ENCODE results near the gene GRIK4. TPM values are rescaled to one million over a fixed set of nuclear protein-coding genes. Genes with fewer than 3 reads are reported as not detected.

GRIK4 gene
- total and polyA plus RNA-seq, 9 of the 15 experiments (the other 6 are each of a cell fraction or from before 2014, with no cell fraction given): not detected

DNA sequence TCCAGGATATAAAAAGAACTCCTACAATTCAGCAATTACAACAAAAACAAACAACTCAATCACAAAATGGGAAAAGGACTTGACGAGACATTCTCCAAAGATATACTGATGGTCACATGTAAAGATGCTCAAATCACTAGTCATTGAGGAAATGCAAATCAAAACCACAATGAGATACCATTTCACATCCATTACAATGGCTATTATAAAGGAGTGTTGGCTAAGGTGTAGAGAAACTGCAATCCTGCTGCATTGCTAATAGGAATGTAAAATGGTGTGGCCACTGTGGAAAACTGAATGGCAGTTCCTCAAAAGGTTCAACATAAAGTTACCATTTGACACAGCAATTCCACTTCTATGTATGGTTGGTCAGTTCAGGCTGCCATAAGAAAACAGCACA, 500.5 kb downstream of the GRIK4 start:
- H4K20me1 ChIP-seq (replicated peaks; ENCODE audit: control insufficient read depth, insufficient read depth, low read length): no peaks in the 10 kb centered on the region
- in situ Hi-C loops (cut with MboI): no loop called here
- POLR2A ChIA-PET: no interaction called here
- TF ChIP-seq ZC3H4 (CRISPR knock-in tag; IDR thresholded peaks at IDR 0.05; ENCODE audit: borderline replicate concordance) (no peak), ETS2 (tag; IDR thresholded peaks at IDR 0.05; ENCODE audit: borderline replicate concordance, poor library complexity, severe bottlenecking) (no peak), ZSCAN32 (CRISPR knock-in tag; IDR thresholded peaks at IDR 0.05) (no peak), ZNF764 (CRISPR knock-in tag; IDR thresholded peaks at IDR 0.05; ENCODE audit: low read depth) (no peak), ZSCAN29 (IDR thresholded peaks at IDR 0.05) (no peak), KLF16 (IDR thresholded peaks at IDR 0.05) (no peak), MCM2 (IDR thresholded peaks at IDR 0.05; ENCODE audit: low read depth) (no peak), PHTF2 (CRISPR knock-in tag; IDR thresholded peaks at IDR 0.05) (no peak)
- TF ChIP-seq, protein P1, sequence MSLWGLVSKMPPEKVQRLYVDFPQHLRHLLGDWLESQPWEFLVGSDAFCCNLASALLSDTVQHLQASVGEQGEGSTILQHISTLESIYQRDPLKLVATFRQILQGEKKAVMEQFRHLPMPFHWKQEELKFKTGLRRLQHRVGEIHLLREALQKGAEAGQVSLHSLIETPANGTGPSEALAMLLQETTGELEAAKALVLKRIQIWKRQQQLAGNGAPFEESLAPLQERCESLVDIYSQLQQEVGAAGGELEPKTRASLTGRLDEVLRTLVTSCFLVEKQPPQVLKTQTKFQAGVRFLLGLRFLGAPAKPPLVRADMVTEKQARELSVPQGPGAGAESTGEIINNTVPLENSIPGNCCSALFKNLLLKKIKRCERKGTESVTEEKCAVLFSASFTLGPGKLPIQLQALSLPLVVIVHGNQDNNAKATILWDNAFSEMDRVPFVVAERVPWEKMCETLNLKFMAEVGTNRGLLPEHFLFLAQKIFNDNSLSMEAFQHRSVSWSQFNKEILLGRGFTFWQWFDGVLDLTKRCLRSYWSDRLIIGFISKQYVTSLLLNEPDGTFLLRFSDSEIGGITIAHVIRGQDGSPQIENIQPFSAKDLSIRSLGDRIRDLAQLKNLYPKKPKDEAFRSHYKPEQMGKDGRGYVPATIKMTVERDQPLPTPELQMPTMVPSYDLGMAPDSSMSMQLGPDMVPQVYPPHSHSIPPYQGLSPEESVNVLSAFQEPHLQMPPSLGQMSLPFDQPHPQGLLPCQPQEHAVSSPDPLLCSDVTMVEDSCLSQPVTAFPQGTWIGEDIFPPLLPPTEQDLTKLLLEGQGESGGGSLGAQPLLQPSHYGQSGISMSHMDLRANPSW (CRISPR knock-in tag; IDR thresholded peaks at IDR 0.05): no peak
- TF ChIP-seq, protein P2, sequence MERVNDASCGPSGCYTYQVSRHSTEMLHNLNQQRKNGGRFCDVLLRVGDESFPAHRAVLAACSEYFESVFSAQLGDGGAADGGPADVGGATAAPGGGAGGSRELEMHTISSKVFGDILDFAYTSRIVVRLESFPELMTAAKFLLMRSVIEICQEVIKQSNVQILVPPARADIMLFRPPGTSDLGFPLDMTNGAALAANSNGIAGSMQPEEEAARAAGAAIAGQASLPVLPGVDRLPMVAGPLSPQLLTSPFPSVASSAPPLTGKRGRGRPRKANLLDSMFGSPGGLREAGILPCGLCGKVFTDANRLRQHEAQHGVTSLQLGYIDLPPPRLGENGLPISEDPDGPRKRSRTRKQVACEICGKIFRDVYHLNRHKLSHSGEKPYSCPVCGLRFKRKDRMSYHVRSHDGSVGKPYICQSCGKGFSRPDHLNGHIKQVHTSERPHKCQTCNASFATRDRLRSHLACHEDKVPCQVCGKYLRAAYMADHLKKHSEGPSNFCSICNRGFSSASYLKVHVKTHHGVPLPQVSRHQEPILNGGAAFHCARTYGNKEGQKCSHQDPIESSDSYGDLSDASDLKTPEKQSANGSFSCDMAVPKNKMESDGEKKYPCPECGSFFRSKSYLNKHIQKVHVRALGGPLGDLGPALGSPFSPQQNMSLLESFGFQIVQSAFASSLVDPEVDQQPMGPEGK (CRISPR knock-in tag; IDR thresholded peaks at IDR 0.05; ENCODE audit: borderline replicate concordance): no peak
- TF ChIP-seq, protein P3, sequence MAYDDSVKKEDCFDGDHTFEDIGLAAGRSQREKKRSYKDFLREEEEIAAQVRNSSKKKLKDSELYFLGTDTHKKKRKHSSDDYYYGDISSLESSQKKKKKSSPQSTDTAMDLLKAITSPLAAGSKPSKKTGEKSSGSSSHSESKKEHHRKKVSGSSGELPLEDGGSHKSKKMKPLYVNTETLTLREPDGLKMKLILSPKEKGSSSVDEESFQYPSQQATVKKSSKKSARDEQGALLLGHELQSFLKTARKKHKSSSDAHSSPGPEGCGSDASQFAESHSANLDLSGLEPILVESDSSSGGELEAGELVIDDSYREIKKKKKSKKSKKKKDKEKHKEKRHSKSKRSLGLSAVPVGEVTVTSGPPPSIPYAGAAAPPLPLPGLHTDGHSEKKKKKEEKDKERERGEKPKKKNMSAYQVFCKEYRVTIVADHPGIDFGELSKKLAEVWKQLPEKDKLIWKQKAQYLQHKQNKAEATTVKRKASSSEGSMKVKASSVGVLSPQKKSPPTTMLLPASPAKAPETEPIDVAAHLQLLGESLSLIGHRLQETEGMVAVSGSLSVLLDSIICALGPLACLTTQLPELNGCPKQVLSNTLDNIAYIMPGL (CRISPR knock-in tag; IDR thresholded peaks at IDR 0.05): no peak
- TF ChIP-seq, protein P4, sequence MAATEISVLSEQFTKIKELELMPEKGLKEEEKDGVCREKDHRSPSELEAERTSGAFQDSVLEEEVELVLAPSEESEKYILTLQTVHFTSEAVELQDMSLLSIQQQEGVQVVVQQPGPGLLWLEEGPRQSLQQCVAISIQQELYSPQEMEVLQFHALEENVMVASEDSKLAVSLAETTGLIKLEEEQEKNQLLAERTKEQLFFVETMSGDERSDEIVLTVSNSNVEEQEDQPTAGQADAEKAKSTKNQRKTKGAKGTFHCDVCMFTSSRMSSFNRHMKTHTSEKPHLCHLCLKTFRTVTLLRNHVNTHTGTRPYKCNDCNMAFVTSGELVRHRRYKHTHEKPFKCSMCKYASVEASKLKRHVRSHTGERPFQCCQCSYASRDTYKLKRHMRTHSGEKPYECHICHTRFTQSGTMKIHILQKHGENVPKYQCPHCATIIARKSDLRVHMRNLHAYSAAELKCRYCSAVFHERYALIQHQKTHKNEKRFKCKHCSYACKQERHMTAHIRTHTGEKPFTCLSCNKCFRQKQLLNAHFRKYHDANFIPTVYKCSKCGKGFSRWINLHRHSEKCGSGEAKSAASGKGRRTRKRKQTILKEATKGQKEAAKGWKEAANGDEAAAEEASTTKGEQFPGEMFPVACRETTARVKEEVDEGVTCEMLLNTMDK (IDR thresholded peaks at IDR 0.05; ENCODE audit: borderline replicate concordance, insufficient read depth, low read depth, low read length, poor library complexity, severe bottlenecking): no peak
- TF ChIP-seq, protein P5, sequence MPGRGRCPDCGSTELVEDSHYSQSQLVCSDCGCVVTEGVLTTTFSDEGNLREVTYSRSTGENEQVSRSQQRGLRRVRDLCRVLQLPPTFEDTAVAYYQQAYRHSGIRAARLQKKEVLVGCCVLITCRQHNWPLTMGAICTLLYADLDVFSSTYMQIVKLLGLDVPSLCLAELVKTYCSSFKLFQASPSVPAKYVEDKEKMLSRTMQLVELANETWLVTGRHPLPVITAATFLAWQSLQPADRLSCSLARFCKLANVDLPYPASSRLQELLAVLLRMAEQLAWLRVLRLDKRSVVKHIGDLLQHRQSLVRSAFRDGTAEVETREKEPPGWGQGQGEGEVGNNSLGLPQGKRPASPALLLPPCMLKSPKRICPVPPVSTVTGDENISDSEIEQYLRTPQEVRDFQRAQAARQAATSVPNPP (IDR thresholded peaks at IDR 0.05; ENCODE audit: borderline replicate concordance, insufficient read depth, insufficient read length): no peak

More for the DNA sequence above, 500.5 kb downstream of the GRIK4 start:
- Histone ChIP-seq H2AFZ (ENCODE audit: low read depth, low read length) (no peak overlapping the region), H3K9me3 (replicated peaks; ENCODE audit: control insufficient read depth, insufficient read depth, low read depth, low read length) (no peaks in the 10 kb centered on the region; the same call in 1 of the 2 replicates), H3K9me1 (ENCODE audit: control insufficient read depth, insufficient read depth, low read length) (no peaks in the 10 kb centered on the region), H3K4me2 (ENCODE audit: insufficient read depth, low read length) (no peak overlapping the region), H3K27ac (ENCODE audit: extremely low read depth, low read depth, low read length) (no peak overlapping the region), H3K4me1 (replicated peaks in 1 of 2; ENCODE audit: control insufficient read depth in 2 of 2, insufficient read depth in 2 of 2, low read length in 2 of 2) (no peaks in the 10 kb centered on the region), H3K36me3 (ENCODE audit: control insufficient read depth, insufficient read depth, low read length) (no peaks in the 10 kb centered on the region), H3K79me2 (ENCODE audit: control insufficient read depth, insufficient read depth, low read length) (no peaks in the 10 kb centered on the region), H3K4me3 (no peak overlapping the region), H3K27me3 (ENCODE audit: control insufficient read depth in 2 of 2, insufficient read depth in 2 of 2, low read length in 2 of 2) (no peaks in the 10 kb centered on the region), H3K9ac (ENCODE audit: insufficient read depth in 1 of 2, low read depth in 2 of 2, low read length in 2 of 2) (no peak overlapping the region)
- ATAC-seq (no peak), FAIRE-seq (no peak), DNase-seq (ENCODE audit: extremely low read depth in 1 of 4, low spot score in 3 of 4) (no peak)
- BruUV-seq (replicated peaks): no TSS peak
- 0% methylated on average over 1 of the region's 1 CpG for WGBS (ENCODE audit: insufficient coverage, low coverage, missing lambda C conversion rate)
- intact Hi-C loops (cut with micrococcal nuclease): no loop called here
- CTCF ChIA-PET (ENCODE audit: low intra/inter-chr PET ratio): no interaction called here

All from K562 (cell line).